Coronary artery (tissue), 2 donors: ENCODE measurements around the gene PCDHGB5.
A peak's percentile ranks its signal among the peaks of the same experiment; 100 is the strongest.
"Not testable (repeated sequence)": the region's sequence is repeated elsewhere in the genome, so short reads cannot be mapped to it uniquely, and the experiment has no call there.

Experiments
- DNase-seq: peaks from one replicate; pipeline ENCODE4 v3.0.0-alpha.2; 2017; ENCODE audit warnings: low spot score
- H3K27ac ChIP-seq, 2 donors: fragments of 200-600 bp; sonication (generic); one replicate each; pipeline ENCODE4 v1.5.1; 2016 to 2019
- H3K4me3 ChIP-seq: fragments of 200-600 bp; sonication (generic); 2 replicates; pipeline ENCODE4 v1.5.1; 2016; ENCODE audit warnings: mild to moderate bottlenecking, moderate library complexity
- CTCF ChIP-seq: fragments of 200-600 bp; sonication (generic); IDR thresholded peaks from one replicate; pipeline ENCODE4 v1.5.1; 2019; ENCODE audit warnings: antibody characterized with exemption

PCDHGB5 gene

DNA sequence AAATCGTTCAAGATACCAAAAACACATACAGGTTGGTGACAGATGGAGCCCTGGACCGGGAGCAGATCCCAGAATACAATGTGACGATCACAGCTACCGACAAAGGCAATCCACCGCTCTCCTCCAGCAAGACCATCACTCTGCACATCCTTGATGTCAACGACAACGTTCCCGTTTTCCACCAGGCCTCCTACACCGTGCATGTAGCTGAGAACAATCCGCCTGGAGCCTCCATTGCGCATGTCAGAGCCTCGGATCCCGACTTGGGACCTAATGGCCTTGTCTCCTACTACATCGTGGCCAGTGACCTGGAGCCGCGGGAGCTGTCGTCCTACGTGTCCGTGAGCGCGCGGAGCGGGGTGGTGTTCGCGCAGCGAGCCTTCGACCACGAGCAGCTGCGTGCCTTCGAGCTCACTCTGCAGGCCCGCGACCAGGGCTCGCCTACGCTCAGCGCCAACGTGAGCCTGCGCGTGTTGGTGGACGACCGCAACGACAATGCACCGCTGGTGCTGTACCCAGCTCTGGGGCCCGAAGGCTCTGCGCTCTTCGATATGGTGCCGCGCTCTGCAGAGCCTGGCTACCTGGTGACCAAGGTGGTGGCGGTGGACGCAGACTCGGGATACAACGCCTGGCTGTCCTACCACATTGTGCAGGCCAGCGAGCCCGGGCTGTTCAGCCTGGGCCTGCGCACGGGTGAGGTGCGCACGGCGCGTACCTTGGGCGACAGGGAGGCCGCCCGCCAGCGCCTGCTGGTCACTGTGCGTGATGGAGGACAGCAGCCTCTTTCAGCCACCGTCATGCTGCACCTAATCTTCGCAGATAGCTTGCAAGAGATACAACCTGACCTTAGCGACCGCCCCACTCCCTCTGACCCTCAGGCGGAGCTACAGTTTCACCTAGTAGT lies 25.9 kb upstream of the PCDHGB5 start:
- TF ChIP-seq CTCF: no peak
- DNase-seq: no peak
- peak overlapping the region; percentile 57 for H3K4me3 ChIP-seq

GRCh38 chr5:141373673-141374317 lies 24.0 kb upstream of the PCDHGB5 start, which contains the start of gene PCDHGA6:
PCDHGA6 (plus strand) TSS chr5:141373891; CDS start chr5:141374084, 193 bp downstream.
- H3K4me3 ChIP-seq: peak within 1 kb of the TSS; percentile 49
- DNase-seq: no peak
- H3K27ac ChIP-seq: no peak within 1 kb of the TSS
- no peak for TF ChIP-seq CTCF

More for the DNA sequence above, 25.9 kb upstream of the PCDHGB5 start:
- H3K27ac ChIP-seq: no peak overlapping the region

- no peak for TF ChIP-seq CTCF
- no peak for DNase-seq
- Histone ChIP-seq H3K27ac (no peak overlapping the region), H3K4me3 (peak overlapping the region; percentile 49)
These were observed 23.1 kb upstream of the PCDHGB5 start for GRCh38 chr5:141374627-141375026.

- not testable (repeated sequence) for H3K27ac ChIP-seq, DNase-seq
- H3K4me3 ChIP-seq: peak overlapping the region; percentile 12
These were observed 22.1 kb upstream of the PCDHGB5 start for GRCh38 chr5:141375444-141376155.

DNA sequence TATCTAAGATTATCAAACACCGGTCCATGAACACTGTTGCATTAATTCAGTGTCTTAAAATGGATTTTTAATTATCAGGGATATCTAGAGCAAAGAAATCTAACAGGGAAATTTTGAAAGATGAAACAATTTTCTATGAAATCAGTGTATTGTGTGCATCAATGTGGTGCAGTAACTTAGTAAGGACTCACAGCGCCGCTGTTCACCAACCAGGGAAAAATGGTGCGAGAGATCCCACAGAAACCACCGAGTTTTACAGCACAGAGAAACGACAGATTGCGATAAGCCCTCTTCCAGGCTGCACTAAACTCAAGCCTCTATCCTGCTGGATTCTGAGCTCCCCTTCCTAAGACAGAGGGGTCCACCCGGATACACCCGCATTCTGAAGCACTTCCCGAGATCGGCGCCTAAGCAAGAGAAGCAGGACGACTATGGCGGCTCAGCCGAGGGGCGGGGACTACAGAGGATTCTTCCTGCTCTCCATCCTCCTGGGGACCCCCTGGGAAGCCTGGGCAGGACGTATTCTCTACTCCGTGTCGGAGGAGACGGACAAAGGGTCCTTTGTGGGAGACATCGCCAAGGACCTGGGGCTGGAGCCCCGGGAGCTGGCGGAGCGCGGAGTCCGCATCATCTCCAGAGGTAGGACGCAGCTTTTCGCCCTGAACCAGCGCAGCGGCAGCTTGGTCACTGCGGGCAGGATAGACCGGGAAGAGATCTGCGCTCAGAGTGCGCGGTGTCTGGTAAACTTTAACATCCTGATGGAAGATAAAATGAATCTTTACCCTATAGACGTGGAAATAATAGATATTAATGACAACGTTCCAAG lies 15.1 kb upstream of the PCDHGB5 start, which contains the start of gene PCDHGA7:
PCDHGA7 (plus strand) TSS at position 274 of the 826 bp plus-strand sequence; CDS start at position 432, 158 bp downstream.
- no peak for DNase-seq
- TF ChIP-seq CTCF: no peak
- Histone ChIP-seq H3K4me3 (peak within 1 kb of the TSS; percentile 50), H3K27ac (no peak within 1 kb of the TSS)

GRCh38 chr5:141383345-141383744 lies 14.4 kb upstream of the PCDHGB5 start:
- Histone ChIP-seq H3K4me3 (peak overlapping the region; percentile 50), H3K27ac (no peak overlapping the region)
- TF ChIP-seq CTCF: no peak
- no peak for DNase-seq
